Stimulated activated CD4-positive, alpha-beta T cell treated with anti-CD3 and anti-CD28 coated beads, Interleukin-2, amount 100 ng/mL, for 24 hours (primary cell): ENCODE results near the gene CPED1.
A peak's percentile ranks its signal among the peaks of the same experiment; 100 is the strongest.

Experiments used
- DNase-seq, 2 donors: peaks; one replicate each; pipeline ENCODE4 v3.0.0-alpha.2; 2020

CPED1 gene

GRCh38 chr7:120988591-120989256 lies at the start of gene CPED1:
TSS of gene CPED1 (plus strand) at chr7:120988711. CDS start at chr7:120989622, 911 bp downstream.
- DNase-seq = peak; percentile 38 to 56

- no peak for DNase-seq
These were observed 49.2 kb upstream of the CPED1 start for GRCh38 chr7:120939345-120939744.

- no peak for DNase-seq
These were observed 47.4 kb upstream of the CPED1 start for GRCh38 chr7:120941064-120941463.

- no peak for DNase-seq
These were observed 46.7 kb upstream of the CPED1 start for GRCh38 chr7:120941856-120942255.

GRCh38 chr7:120942861-120943260 lies 45.6 kb upstream of the CPED1 start:
- no peak for DNase-seq

DNA sequence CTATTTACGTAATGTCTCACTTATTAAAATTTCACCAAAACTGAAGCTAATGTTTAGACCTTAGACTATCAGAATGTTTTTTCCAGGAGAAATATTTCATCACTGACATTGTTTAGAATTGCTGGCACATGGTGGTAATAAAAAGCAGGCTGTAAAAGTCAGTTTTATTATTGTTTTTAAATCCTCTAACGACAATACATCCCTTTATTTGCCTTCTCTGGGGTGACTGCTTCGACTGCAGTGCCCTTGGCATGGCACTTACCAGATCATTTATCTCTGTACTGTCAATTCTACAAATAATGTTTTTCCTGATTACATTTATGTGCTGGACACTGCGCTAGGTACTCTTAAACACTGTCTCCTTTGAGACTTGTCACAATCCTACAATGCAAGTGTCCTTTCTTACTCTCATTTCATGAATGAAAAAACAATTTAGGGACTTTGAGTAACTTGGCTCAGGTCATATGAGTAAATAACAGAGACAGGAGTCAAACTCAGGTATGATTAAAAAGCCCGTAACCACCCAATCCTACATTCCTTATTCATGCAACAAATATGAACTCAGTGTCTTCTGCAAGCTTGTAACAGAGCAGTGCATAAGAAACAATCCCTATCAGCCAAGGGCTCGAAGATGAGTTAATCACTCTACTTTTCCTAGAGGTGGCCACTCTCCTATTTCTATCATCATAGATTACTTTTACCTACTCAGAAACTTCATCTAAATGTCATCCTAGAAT lies 43.5 kb upstream of the CPED1 start:
- DNase-seq = no peak

DNA sequence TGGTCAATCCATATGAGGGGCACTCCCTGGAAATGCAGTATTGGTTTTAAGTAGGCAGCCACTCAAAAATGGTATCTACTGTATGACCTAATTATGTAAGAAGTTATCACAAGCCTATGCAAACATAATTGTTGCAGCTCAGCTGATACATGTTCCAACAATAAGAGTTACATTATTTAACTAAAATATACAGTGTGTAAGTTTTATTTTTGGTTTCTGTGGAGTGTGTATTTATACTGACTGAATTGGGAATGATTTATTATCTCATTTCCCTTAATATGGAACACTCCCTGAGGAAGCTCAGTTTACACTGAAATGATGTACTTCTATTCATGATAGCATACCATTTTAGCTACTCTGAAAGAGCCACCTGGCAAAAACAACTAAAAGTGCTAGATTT lies 40.5 kb upstream of the CPED1 start:
- no peak for DNase-seq

DNA sequence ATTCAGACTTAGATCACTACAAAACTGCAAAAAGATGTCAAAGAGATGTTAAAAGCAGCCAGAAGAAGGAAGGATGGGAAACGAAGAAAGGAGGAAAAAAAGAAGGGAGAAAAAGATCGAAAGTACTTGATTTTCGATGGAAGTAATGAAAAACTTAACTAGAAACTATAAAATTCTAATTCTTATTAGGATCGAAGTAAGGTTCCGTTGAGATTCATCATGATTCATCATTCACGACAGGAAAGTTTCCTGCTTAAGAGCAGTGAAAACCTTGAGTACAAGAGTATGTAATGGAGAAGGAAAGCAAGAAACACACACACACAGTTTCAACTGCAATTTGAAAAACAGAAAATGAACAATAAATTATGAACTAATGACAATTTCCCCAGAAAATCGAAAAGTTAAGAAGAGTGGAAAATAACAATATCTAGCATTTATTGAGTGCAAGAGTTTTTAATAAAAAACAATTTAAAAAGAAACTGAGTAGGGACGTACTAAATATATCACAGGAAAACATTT lies 39.1 kb upstream of the CPED1 start:
- no peak for DNase-seq

- no peak for DNase-seq
These were observed 38.4 kb upstream of the CPED1 start for GRCh38 chr7:120949998-120950538.

GRCh38 chr7:120950539-120951308 lies 37.8 kb upstream of the CPED1 start, which contains the start of gene ING3:
TSS of gene ING3 (plus strand) at chr7:120950777. CDS start at chr7:120950897, 120 bp downstream.
- DNase-seq = peak; percentile 95 to 98

GRCh38 chr7:120951309-120951699 lies 37.2 kb upstream of the CPED1 start:
- no peak for DNase-seq

DNA sequence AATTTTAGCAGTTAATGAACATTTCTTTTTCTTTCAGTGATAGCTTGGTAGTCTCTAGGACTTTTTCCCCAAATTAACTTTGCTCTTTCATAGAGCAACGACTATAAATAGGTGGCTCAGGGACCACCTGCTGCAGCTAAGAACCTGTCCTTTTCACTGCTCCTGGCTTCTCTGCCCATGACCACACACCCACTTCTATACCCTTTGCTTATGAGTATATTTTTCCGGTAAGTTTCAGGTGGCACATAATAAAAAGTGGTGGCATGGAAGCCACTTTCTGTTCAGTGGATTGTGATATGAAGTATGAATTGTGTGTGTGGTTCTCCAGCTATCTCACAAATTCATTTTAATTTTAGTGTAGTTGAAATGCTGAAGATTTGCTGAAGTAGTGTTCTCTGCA lies 36.7 kb upstream of the CPED1 start:
- DNase-seq = no peak

DNA sequence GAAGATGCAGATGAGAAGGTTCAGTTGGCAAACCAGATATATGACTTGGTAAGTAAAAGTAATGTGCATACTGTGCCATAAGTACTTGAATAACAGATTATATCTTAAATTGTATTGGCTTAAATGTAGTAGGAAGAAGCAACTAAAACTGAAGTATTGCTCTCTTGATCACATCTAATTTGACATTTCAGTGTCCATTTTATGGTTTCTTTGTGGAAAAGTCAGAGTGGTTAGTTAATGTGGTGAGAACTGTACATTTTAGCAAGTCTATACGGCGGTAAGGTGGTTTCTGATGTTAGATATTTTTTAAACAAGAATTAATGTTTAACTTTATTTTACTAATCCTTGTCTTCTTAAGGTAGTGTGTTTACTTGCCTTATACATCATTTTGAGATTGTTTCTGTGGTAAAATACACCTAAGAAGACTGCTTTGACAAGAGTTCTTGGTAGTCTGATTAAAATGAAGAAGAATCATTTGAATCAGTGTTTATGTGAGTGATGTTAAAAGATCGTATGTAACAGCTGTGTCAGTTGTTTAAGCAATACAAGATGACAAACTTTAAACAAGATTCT lies 32.8 kb upstream of the CPED1 start:
- DNase-seq = no peak

DNA sequence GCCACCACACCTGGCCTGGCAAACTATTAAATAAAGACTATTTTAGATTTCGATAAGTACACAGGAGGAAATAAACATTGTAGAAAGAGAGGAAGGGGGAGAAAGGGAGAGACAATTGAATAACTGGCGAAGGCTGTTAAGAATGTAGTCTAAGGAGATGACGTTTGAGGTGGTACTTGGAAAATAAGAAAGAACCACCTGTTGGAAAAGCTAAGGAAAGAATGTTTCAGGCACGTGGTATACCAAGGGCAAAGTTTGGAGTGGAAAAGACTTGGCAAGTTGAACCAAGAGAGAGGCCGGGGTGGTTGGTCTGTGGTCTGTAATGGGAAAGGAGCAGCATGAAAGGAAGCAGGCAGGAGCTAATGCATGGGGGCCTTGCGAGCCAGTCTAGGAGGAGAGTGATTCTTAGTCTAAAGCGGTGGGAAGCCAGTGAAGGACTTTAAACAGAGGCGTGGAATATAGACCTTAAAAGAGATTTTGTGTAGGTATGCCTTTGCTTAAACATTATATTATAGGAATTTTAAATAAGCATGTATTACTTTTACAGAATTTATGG lies 28.5 kb upstream of the CPED1 start:
- no peak for DNase-seq

GRCh38 chr7:120960714-120961113 lies 27.8 kb upstream of the CPED1 start:
- DNase-seq = no peak

DNA sequence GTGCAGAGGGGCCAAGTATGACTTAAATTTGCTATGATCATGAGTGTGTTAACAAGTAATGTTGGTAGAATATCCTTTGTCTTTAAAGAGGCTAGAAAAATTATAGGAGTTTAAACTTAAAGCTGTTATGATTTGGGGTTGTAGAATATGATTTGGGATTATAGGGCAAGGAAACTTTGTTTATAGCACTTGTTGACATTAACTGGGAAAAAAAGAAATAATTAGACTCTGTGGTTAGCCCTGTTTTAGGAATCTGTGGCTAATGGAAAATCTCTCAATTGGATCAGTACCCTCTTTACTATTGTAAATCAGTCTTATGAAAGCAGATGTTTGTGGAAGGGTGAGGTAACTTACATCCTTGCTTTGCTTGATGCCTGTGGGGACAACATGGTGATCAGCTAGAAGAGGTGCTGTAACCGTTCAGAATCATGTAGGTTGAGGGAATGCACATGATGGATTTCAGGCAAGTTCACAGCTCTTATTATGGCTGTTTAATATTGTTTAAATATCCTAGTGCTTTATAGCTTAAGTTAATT lies 26.8 kb upstream of the CPED1 start:
- DNase-seq = no peak

GRCh38 chr7:120964088-120964487 lies 24.4 kb upstream of the CPED1 start:
- no peak for DNase-seq

GRCh38 chr7:120966961-120967360 lies 21.6 kb upstream of the CPED1 start:
- DNase-seq = no peak

- DNase-seq = no peak
These were observed 14.7 kb upstream of the CPED1 start for GRCh38 chr7:120973849-120974248.

- DNase-seq = no peak
These were observed 8.6 kb upstream of the CPED1 start for GRCh38 chr7:120979765-120980499.

GRCh38 chr7:120981117-120981516 lies 7.4 kb upstream of the CPED1 start:
- DNase-seq = no peak
